NB4 (cell line): Measurements from ENCODE around the gene IQGAP3.

ENCODE experiments used
- DNase-seq: peaks from one replicate; pipeline ENCODE4 v3.0.0; 2010; ENCODE audit warnings: low read depth
- H3K4me3 ChIP-seq: one replicate; pipeline ENCODE4 v1.5.1; 2011; ENCODE audit warnings: mild to moderate bottlenecking, low read depth, low read length, moderate library complexity
- MYC ChIP-seq: IDR thresholded peaks from 2 replicates; pipeline ENCODE4 v1.6.1; 2011; ENCODE audit warnings: low read depth, low read length
- POLR2A ChIP-seq: IDR thresholded peaks from 2 replicates; pipeline ENCODE4 v1.6.1; 2011; ENCODE audit warnings: mild to moderate bottlenecking; ENCODE audit not compliant: insufficient read length; ENCODE audit errors: extremely low read depth
- TF ChIP-seq, protein P1 (sequence below): IDR thresholded peaks from 2 replicates; pipeline ENCODE4 v1.6.1; 2011; ENCODE audit warnings: low read depth, low read length
- TF ChIP-seq, protein P2 (sequence below): IDR thresholded peaks from one replicate; pipeline ENCODE4 v1.5.1; 2012; ENCODE audit warnings: low read depth, low read length

IQGAP3 gene

DNA sequence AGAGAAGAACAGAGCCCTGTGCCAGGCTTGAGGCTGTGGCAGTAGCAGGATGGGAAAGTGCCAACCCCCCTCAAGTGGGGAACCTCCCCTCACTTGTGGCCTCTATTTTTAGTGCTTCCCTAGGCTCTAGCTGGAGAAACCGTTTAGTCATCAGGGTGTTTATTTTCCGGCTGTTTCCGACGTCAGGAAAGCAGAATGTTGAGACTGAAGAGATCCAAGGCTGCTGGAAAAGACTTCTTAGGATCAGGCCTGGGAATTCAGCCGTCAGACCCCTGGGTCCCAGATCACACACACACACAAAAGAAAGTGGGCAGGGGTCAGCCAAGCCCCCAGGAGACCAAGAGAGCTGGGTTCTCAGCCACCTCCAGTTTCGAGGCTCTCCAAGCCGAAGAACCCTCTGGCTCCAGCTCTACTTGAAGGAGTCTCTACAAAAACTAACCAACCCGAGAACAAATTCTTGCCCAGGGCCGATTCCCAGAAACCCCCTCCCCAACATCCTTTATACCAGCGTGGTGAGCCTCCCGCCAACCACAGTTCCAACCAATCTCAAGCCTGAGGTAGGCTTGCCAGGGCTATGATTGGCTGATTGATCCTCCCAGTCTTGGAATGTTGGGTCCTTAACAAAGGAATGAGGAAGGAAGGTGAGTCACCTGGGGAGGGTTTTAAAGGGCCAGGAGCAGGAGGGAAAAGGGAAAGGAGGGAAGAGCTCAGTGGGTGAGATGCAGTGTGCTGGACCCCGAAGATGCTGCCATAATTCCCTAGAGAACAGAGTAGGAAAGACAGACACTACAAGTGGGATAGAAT is 69.3 kb downstream of the IQGAP3 start:
- peak; percentile 84 for DNase-seq
- peak overlapping the region; percentile 39 for H3K4me3 ChIP-seq
- TF ChIP-seq, protein P1, sequence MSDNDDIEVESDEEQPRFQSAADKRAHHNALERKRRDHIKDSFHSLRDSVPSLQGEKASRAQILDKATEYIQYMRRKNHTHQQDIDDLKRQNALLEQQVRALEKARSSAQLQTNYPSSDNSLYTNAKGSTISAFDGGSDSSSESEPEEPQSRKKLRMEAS, result peak; percentile 36; the same call in 1 of the 2 replicates
- TF ChIP-seq, protein P2, sequence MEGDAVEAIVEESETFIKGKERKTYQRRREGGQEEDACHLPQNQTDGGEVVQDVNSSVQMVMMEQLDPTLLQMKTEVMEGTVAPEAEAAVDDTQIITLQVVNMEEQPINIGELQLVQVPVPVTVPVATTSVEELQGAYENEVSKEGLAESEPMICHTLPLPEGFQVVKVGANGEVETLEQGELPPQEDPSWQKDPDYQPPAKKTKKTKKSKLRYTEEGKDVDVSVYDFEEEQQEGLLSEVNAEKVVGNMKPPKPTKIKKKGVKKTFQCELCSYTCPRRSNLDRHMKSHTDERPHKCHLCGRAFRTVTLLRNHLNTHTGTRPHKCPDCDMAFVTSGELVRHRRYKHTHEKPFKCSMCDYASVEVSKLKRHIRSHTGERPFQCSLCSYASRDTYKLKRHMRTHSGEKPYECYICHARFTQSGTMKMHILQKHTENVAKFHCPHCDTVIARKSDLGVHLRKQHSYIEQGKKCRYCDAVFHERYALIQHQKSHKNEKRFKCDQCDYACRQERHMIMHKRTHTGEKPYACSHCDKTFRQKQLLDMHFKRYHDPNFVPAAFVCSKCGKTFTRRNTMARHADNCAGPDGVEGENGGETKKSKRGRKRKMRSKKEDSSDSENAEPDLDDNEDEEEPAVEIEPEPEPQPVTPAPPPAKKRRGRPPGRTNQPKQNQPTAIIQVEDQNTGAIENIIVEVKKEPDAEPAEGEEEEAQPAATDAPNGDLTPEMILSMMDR, result no peak
- TF ChIP-seq MYC (peak; percentile 25; the same call in 1 of the 2 replicates), POLR2A (no peak)

DNA sequence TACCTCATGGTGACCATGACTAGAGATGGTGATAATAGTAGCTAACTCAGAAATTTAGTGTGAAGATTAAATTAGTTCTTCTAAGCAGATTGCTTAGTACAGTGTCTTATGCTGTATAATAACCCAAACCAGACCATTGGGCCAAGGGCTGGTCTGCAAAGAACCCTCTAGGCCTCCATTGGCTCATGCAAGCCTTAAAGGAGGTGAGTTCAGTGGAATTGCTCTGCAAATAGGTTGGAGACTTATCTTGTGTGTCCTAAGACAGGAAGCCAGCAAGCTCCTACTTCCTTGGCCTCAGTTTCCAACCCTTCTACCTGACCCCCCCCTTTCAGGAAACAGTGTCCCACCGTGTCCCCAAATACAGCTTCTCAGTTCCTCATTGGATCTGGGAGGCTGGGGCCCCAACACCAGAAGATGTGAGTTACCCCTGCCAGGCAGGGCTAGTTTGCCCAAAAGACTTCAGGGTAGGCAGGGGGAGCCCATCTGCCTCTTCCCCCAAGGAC is 69.9 kb downstream of the IQGAP3 start:
- DNase-seq, result no peak
- peak overlapping the region; percentile 39 for H3K4me3 ChIP-seq
- TF ChIP-seq POLR2A (no peak), MYC (no peak)
- TF ChIP-seq, protein P1, result no peak
- TF ChIP-seq, protein P2, result no peak

DNA sequence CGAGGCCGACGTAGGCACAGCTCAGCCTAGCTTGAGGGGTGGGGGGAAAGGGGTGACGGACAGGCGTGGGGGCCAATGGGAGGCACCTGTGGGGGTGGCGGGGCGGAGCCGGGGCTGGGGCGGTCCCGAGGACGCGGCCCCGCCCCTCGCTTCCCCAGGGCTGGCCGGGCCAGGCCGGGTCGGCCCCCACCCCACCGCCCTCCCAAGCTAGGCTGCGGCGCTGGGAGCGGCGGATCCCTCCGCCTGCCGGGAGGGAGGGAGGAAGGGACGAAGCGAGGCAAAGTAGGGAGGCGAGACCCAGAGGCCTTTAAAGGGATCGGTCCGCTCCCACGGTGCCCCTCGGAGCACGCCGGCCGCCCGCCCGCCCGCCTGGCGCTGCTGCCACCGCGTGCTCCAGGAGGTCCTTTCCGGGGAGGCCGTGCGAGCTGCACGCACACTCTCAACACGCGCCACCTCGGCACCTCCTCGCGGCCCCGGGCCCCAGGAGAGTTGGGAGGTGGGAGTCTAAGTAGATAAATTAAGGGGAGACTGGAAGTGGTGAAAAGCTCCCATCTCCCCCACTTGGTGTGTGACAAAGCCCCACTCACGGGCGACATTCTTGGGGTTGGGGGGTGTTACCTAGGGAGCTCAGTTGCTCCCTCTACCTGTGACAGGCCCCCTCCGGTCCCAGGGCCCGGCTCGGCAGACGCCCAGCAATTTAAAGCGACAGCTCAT is 71.4 kb downstream of the IQGAP3 start:
- peak; percentile 96 for DNase-seq
- peak; percentile 82; the same call in 1 of the 2 replicates for TF ChIP-seq MYC
- TF ChIP-seq, protein P2, result peak; percentile 38
- TF ChIP-seq, protein P1, result peak; percentile 84
- peak; percentile 19 for TF ChIP-seq POLR2A

DNA sequence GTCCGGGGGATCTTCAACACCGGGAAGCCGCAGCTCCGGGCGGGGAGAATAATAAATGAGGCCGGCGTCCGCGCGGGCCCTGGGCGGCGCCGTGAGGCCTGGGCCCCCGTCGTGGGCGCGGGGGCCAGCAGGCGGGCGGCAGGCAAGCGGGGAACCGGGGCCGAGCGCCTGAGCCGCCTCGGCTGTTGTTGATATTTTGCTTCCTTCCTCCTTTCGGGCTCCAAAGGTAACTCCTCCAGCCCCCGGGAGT is 71.9 kb downstream of the IQGAP3 start, which contains the start of gene MEF2D:
Gene MEF2D (minus strand): TSS at position 233 of the 250 bp plus-strand sequence. CDS start 17,483 bp downstream, outside the sequence.
- no peak for TF ChIP-seq MYC
- TF ChIP-seq POLR2A, result peak; percentile 38
- TF ChIP-seq, protein P2, result no peak
- peak within 1 kb of the TSS; percentile 92 for H3K4me3 ChIP-seq
- no peak for DNase-seq

More for the DNA sequence above, 71.4 kb downstream of the IQGAP3 start:
- H3K4me3 ChIP-seq, result peak overlapping the region; percentile 92

DNA sequence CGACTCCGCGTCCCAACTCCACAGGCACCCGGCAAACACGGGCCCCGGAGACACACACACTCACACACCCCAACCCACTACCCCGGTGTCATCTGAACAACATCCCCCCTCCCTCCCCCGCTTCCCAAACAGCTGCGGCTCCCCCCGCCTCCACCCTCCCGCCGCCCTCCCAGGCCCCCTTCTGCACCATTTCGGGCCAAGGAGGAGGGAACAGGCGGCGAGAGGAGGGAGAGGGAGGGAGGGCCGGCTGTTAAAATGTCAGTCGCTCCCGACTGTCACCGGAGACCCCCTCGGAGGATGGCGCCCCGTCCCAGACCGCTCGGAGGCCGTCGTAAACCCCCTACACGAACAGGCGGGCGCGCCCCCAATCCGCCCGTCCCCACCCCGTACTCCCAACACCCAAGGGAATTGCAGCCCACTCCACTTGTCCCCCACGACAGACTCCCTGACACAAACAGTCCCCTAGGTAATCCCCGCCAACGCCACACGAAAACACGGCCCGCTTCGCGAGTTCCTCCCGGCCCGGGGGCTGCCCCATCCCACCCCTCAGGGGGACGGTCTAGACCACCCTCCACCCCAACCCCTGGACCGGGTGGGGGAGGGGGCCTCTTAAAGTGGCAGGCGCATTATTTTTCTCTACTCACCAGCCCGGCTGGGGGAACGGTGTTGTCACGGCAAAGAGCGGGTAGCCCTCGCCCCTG is 72.4 kb downstream of the IQGAP3 start:
- peak; percentile 62 for DNase-seq
- TF ChIP-seq, protein P2, result no peak
- no peak for TF ChIP-seq MYC
- peak; percentile 15 for TF ChIP-seq POLR2A
- TF ChIP-seq, protein P1, result 0 out of 2 replicates have a peak, but pooled peaks have one; percentile 23
- H3K4me3 ChIP-seq, result peak overlapping the region; percentile 92
